ENCODE measurements around the gene MFAP4.
A peak's percentile ranks its signal among the peaks of the same experiment; 100 is the strongest.

MFAP4 gene

DNA sequence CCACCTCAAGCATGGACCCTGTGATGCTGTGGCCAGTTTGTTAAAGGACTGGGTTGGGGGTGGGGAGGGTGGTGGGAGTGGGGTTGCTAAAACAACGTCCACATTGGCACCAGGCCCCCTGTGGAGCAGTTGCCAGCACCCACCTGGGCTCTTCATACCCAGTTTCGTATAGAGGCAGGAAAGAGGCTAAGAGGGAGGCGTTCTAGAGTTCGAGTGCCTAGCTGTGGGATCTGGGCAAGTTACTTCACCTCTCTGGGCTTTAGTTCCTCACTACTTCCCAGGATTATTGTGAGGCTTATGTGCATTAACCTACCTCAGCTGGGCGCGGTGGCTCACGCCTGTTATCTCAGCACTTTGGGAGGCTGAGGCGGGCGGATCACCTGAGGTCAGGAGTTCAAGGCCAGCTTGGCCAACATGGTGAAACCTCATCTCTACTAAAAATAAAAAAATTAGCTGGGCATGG, 1.4 kb downstream of the MFAP4 start:
- no peak for DNase-seq (ENCODE audit: low spot score)

DNA sequence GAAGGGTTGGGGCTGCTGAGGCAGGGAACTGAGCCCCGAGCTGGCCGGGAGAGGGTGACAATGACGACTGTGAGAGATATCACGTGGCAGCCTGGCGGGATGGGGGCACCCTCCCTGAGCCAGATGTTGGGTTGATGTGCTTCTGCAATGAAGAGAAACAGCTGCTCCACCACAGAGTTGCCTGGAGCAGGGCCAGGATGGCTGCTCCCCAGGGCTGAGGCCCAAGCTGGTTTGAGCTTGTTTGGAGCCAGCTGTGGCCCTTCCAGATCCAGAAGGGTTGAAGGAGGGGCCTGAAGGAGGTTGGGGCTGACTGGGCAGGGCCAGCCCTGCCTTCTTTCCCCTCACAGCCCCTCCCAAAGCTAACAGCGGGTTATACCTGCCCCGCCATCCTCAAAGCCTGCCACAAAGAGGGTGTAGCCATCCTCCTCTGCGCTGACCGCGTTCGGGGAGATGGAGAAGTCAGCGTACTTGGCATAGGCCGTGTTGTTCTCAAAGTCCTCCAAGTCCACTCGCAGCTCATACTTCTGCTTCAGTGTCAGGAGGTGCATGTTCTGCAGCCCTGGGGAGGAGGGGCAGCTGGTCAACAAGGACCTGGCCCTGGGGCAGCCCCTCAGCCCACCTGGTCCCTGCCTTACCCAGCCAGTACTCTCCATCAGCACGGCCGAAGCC, 2.1 kb downstream of the MFAP4 start:
- no peak for DNase-seq (ENCODE audit: low spot score)

DNA sequence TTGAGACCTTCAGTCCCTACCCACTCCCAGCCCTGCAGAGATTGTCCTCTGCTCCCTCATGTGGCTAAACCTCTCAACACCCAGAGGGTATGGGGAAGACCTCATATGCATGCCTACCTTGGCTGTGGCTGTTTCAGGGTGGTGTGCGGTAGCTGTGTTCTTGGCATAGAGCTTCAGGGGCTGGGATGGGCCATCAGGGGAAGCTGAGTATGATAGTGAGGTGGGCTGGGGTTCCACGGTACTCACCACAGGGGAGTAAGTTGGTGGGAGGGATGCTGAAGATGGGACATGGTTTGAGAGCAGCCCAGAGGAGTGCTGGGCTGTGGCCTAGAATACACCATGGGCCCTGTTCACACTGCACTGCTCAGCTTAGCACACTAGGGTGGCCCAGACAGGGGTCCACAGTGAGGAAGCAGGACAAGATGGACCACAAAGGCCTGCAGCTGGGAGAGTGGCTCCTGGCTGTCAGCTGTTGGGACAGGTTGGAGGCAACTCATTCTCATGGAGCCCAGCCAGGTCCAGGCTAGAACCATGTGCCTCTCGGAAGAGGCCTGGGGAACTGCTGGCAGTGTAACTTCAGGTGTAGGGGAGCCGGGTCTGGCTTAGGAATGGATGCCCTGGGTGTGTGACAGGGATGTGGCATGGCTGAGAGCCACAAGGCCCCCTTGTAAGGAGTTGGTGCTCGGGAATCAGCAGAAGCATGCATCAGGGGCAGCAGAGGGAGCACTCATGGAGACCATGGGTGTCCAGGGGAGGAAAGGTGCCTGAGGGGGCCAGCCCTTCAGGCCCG, 3.1 kb downstream of the MFAP4 start:
- no peak for DNase-seq (ENCODE audit: low spot score)

DNA sequence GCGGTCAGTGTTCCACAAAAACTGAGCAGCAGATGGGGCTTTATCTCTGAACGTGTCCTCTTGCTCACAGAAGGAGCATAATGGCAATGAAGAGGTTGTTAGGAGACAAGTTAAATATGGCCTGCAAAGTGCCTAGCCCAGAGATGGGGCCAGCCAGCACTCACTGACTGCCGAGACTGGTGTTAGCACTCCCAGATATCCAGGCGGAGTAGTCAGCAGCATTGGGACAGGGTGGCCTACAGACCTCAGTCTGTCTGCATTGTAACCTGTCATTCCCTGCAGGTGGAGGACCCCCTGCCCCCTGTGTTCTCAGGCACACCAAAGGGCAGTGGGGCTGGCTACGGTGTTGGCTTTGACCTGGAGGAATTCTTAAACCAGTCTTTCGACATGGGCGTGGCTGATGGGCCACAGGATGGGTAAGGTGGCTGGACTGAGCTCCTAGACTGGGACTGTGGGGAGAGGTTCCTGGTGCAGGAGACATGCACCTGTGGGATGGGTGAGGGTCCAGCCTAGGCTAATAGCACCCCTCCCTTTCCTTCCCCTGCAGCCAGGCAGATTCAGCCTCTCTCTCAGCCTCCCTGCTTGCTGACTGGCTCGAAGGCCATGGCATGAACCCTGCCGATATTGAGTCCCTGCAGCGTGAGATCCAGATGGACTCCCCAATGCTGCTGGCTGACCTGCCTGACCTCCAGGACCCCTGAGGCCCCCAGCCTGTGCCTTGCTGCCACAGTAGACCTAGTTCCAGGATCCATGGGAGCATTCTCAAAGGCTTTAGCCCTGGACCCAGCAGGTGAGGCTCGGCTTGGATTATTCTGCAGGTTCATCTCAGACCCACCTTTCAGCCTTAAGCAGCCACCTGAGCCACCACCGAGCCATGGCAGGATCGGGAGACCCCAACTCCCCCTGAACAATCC, 4.2 kb downstream of the MFAP4 start:
- DNase-seq (ENCODE audit: low spot score): no peak

DNA sequence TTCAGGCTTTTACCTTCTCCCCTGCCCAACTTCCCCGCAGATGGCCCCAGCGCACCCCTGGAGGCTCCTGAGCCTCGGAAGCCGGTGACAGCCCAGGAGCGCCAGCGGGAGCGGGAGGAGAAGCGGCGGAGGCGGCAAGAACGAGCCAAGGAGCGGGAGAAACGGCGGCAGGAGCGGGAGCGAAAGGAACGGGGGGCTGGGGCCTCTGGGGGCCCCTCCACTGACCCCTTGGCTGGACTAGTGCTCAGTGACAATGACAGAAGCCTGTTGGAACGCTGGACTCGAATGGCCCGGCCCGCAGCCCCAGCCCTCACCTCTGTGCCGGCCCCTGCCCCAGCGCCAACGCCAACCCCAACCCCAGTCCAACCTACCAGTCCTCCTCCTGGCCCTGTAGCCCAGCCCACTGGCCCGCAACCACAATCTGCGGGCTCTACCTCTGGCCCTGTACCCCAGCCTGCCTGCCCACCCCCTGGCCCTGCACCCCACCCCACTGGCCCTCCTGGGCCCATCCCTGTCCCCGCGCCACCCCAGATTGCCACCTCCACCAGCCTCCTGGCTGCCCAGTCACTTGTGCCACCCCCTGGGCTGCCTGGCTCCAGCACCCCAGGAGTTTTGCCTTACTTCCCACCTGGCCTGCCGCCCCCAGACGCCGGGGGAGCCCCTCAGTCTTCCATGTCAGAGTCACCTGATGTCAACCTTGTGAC, 5.1 kb downstream of the MFAP4 start:
- no peak for DNase-seq (ENCODE audit: low spot score)

DNA sequence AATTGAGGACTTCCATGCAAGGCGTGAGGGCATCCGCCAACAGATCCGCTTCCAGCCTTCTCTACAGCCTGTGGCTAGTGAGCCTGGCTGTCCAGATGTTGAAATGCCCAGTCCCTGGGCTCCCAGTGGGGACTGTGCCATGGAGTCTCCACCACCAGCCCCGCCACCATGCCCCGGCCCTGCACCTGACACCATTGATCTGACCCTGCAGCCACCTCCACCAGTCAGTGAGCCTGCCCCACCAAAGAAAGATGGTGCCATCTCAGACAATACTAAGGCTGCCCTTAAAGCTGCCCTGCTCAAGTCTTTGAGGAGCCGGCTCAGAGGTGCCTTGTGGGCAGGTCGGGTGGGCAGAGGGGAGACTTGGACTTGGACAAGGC, 5.6 kb downstream of the MFAP4 start:
- no peak for DNase-seq (ENCODE audit: low spot score)

DNA sequence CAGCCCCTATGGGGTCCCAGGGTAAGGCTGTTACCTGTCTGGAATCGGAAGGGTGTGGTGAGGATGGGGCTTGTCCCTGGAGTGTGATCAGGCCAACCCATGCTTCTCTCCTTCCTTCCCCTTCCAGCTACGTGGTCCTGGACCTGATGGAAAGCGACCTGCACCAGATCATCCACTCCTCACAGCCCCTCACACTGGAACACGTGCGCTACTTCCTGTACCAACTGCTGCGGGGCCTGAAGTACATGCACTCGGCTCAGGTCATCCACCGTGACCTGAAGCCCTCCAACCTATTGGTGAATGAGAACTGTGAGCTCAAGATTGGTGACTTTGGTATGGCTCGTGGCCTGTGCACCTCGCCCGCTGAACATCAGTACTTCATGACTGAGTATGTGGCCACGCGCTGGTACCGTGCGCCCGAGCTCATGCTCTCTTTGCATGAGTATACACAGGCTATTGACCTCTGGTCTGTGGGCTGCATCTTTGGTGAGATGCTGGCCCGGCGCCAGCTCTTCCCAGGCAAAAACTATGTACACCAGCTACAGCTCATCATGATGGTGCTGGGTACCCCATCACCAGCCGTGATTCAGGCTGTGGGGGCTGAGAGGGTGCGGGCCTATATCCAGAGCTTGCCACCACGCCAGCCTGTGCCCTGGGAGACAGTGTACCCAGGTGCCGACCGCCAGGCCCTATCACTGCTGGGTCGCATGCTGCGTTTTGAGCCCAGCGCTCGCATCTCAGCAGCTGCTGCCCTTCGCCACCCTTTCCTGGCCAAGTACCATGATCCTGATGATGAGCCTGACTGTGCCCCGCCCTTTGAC, 6.3 kb downstream of the MFAP4 start:
- no peak for DNase-seq (ENCODE audit: low spot score)

DNA sequence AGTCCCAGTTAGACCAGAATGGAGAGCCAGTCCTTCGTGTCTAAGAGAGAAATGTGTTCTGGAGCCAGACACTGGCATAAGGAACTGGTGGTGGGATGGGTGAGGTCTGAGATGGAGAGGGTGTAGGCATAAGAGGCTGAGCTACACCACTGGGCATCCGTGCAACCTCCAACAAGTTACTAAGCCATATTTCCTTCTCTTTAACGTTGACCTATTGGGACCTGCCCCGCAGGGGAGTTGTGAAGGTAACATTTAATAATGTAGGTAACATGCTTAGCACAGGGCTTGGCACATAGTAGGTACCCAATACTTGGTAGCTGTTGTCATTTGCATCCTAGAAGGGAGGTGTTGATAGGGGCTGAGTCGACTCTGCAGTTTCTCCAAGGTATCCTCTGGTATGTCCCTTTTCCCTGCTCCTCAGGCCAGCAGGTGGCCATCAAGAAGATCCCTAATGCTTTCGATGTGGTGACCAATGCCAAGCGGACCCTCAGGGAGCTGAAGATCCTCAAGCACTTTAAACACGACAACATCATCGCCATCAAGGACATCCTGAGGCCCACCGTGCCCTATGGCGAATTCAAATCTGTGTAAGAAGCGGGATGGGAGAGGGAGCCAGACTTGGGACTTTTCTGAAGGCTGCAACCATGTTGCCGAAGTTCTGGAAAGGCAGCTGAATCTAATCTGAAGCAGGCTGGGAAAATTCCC, 7.5 kb downstream of the MFAP4 start:
- DNase-seq (ENCODE audit: low spot score): no peak

DNA sequence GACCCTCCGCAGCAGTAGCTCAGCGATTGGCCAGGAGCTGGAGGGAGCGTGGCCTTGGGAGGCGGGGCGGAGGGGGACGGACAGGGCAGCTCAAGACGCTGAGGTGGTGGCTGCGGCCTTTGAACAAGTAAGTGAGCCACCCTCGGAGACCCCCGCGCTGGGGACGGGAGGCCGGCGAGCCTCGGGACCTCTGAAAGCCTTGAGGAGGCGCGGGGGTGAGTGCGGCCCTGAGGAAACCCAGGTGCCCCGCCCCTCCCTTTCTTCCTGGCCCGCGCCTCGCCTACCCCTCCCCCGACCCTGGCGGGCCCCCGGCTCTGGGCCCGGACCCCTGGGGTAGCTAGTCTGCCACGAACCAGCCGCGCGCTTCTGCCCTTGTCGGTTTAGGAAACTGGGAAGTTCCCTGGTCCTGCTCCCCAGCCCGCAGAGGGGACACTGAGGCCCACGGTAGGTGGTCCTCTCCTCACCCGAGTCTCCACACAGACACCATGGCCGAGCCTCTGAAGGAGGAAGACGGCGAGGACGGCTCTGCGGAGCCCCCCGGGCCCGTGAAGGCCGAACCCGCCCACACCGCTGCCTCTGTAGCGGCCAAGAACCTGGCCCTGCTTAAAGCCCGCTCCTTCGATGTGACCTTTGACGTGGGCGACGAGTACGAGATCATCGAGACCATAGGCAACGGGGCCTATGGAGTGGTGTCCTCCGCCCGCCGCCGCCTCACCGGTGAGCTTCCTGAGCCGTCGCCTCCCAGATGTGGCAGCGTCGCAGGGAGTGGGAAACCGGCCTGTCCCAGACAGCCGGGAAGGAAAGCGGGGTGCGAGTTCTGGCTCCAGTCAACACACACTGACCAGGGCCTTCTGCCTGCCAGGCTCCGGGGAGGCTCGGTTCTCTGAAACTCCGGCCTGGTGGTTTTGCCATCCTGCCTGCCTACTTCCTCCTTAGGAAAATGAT, 8.3 kb downstream of the MFAP4 start, which contains the start of gene MAPK7:
Gene MAPK7 (plus strand): TSS at position 83 of the 945 bp plus-strand sequence. CDS start 403 bp downstream, at position 486.
- no peak for DNase-seq (ENCODE audit: low spot score)

DNA sequence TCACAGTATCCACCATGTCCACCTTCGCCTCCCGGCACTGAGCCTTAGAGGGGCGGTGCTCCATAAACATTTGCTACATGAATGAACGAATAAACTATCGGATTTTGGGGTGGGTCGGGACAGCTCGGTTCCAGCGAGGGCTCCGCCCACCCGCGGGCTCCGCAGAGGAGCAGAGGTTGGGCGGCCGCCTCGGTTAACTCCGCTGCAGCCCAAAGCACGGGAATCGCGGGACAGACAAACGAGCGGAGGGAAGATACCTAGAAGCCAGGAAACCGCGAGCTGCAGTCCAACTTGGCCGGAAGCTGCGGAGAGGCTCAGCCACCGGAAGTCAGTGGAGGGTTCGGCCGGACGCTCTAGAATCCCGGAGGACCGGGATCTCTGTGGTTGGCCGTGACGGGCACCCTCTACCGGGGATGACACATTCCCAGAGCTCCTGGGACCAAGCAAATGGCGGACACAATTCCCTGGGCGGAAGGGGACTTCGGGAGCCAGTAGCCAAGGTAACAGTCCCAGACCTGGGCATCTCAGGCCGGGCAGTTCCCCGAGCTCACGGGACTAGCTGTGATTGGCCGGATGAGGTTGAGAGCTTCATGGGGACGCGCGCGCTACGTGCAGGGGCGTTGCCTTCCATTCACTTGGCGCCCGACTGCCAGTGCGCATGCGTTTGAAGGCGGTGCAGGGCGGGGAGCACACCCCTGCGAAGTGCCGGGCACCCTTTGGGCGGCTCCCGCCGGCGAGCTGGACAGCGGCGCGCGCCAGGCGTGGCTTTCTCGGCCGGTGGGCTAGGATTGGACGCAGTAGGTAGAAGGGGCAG, 9.2 kb downstream of the MFAP4 start:
- DNase-seq (ENCODE audit: low spot score): peak; percentile 99

DNA sequence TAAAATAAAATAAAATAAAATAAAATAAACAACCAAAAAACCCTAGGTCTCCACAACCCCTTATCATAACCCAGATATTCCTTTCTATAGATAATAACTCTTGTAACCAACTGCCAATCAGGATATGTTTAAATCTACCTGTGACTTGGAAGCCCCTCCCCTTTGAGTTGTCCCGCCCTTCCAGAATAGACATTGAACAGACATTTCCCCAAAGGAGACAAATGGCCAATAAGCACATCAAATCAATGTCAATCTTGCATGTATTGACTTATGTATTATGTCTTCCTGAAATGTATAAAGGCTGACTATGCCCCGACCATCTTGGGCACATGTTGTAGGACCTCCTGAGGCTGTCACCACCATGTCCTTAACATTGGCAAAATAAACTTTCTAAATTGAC, 10.2 kb downstream of the MFAP4 start:
- no peak for DNase-seq (ENCODE audit: low spot score)

DNA sequence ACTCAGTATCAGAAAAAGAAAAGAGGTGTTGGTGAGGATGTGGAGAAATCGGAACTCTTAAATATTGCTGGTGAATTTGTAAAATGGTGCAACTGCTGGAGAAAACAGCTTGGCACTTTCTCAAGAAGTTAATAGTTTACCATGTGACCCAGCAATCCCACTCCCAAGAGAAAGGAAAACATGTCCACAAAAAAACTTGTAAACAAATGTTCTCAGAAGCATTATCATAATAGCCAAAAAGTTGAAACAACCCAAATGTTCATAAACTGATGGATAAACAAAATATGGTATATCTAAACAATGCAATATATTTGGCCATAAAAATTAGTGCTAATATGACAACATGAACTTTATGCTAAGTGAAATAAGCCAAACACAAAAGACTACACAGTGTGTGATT, 11.3 kb downstream of the MFAP4 start:
- no peak for DNase-seq (ENCODE audit: low spot score)

DNA sequence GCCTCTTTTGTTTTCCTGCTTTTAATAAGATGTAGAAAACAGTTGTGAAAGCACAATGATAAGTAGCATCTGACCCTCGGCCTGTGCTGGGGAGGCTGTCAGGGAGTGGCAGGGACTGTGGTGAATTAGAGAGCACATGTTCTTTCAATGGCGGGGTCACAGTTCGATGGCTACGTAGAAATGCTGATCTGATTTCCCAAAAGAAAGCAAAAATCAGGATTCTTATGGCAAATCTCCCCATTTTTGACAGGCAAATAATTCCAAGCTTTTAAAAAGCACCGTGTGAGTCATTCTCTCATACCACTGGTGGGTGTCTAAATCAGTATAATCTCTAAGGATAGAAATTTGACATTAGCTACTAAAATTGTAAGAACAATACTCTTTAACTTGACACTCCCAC, 12.9 kb downstream of the MFAP4 start:
- DNase-seq (ENCODE audit: low spot score): no peak

DNA sequence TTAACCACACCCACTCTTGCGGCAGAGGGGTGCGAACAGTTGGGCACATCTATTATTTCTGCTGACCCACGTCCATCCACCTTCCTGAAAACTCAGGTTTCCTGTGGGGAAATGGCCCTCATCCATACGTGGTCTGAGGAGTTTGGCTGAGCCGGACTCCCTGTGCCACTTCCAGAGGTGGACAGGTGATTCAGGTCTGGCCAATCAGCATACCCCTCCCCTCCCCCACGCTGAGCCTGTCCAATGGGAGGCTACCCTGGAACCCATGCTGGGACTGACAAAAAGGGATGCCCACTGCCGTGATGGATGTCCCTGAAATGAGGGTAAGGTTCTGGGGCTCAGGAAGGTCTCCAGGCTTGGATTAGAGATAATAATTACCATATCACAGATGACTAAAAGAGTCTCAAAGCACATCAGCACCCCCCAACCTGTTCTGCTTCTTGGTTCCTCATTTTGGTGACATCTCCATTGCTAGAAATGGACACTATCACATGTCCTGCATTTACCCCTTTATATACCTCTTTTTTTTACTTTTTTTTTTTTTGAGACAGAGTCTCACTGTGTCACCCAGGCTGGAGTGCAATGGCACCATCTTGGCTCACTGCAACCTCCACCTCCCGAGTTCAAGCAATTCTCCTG, 14.0 kb downstream of the MFAP4 start:
- no peak for DNase-seq (ENCODE audit: low spot score)

DNA sequence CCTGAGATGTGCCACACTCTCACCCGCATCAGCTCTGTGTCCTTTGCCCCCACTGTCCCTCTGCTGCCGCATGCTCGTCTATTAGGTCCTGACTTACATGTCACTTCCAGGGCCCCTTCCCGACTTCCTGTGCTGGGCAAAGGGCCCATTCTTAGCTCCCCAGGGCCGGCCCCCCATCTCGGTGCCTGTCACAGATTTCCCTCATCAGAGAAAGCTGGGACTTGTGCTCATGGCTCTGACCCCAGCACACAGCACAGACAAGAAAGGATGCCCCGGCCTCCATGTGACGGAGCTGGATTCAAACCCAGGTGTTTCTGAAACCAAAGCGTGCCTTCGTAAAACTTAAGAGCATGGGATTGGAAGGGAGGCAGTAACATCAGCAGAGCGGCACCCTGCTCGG, 14.6 kb downstream of the MFAP4 start:
- DNase-seq (ENCODE audit: low spot score): no peak

DNA sequence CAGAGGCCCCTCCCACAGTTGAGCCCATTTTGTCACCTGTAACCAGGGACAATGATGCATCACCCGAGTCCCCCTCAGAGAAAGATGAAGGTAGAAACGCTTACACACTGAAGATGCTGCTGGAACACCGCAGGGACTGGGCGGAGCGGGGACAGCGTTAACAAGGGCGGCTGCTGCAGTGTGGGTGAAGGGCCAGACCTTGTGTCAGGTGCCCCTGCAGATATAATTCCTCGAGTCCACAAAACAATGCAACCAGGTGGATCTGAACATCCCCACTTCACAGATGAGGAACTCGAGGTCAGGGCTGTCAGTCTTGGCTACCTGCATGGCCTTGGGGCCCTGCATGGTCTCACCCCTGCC, 15.0 kb downstream of the MFAP4 start:
- DNase-seq (ENCODE audit: low spot score): no peak

DNA sequence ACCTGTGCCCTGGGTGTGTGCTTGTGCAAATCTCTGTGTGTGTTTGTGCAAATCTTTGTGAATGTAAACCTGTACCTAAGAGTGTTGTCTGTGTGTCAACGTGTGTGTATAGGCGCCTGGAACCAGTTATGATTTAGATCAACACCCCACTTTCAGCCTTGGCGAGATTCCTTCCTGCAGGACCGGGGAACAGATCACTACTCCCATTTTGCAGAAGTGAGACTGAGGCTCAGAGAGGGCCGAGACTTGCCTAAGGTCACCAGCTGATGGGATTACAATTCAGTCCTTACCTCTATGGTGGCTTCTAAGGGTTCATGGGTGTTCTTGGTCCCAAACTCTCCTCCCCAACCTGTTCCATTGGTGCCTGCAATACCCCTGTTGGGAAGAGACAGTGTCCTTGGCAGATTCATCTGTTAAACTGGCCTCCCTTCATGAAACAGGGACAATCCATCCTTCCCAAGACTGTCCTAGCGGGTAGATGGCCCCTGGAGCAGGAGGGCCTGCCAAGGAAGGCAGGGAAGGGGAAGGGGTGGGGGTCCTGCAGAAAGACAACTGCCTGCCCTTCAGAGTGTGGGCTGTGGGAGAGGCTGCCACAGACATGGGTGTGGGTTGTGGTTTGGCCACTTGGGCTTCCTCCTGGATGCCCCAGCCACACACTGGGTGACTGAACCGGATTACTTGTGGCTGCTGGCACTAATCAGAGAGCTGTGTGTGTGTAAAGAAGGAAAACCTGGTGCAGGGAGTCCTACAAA, 15.6 kb downstream of the MFAP4 start:
- no peak for DNase-seq (ENCODE audit: low spot score)

All from kidney capillary endothelial cell (primary cell).